T-cell (primary cell): ENCODE measurements around the gene UBL5. TPM values are rescaled to one million over a fixed set of nuclear protein-coding genes. Genes with fewer than 3 reads are reported as not detected.
"Not testable (repeated sequence)": the region's sequence is repeated elsewhere in the genome, so short reads cannot be mapped to it uniquely, and the experiment has no call there.

Source experiments
- ATAC-seq, 4 experiments: fragments of 200-7000 bp in 3 of 4; fragments of 150-1000 bp in 1 of 4; cut with Tn5 transposase; replicated peaks in 1 of 4; 1 replicate in 3 of 4; 2 replicates in 1 of 4; pipeline ENCODE4 v1.10.0; 2021; ENCODE audit warnings: moderate library complexity in 3 of 4, mild to moderate bottlenecking in 2 of 4, moderate number of reproducible peaks in 1 of 4
- CTCF ChIA-PET, 2 donors: fragments of 300-600 bp; sonication (Branson Sonifier 250); formaldehyde crosslinking; loops; one replicate each; lab custom pipeline; 2022; ENCODE audit warnings: antibody characterized with exemption in 2 of 2; lab: Charles Lee
- POLR2A ChIA-PET, 2 donors: fragments of 300-600 bp; sonication (Branson Sonifier 250); formaldehyde crosslinking; loops; one replicate each; lab custom pipeline; 2022; ENCODE audit warnings: antibody characterized with exemption in 2 of 2; lab: Charles Lee
- DNase-seq, 35 experiments: peaks; one replicate each; pipeline versions ENCODE4 v3.0.0 to v3.0.0-alpha.2; 2013 to 2023
- H3K27ac ChIP-seq: one replicate; pipeline ENCODE4 v1.5.1; 2013; ENCODE audit warnings: low read length
- H3K27me3 ChIP-seq, 2 experiments: replicated peaks in 1 of 2; 1 replicate in 1 of 2; 2 replicates in 1 of 2; pipeline versions ENCODE4 v1.6.1 to v1.7.0; 2013; ENCODE audit warnings: low read length in 1 of 2, mixed read lengths in 1 of 2; ENCODE audit not compliant: control insufficient read depth in 2 of 2, insufficient read depth in 2 of 2; ENCODE audit errors: extremely low read depth in 1 of 2
- H3K36me3 ChIP-seq, 2 donors: 1 replicate in 1 of 2; 2 replicates in 1 of 2; pipeline versions ENCODE4 v1.6.1 to v1.7.0; 2013; ENCODE audit warnings: low read length in 1 of 2; ENCODE audit not compliant: control insufficient read depth in 2 of 2, insufficient read depth in 1 of 2; ENCODE audit errors: extremely low read depth in 1 of 2
- H3K4me1 ChIP-seq, 2 experiments: 1 replicate in 1 of 2; 2 replicates in 1 of 2; pipeline versions ENCODE4 v1.6.1 to v1.7.0; 2013; ENCODE audit warnings: low read length in 2 of 2, mixed read lengths in 1 of 2; ENCODE audit not compliant: insufficient read depth in 2 of 2, control insufficient read depth in 1 of 2; ENCODE audit errors: extremely low read depth in 1 of 2
- H3K4me3 ChIP-seq, 2 donors: 1 replicate in 1 of 2; 2 replicates in 1 of 2; pipeline versions ENCODE4 v1.5.1 to v1.7.0; 2013; ENCODE audit warnings: mild to moderate bottlenecking in 2 of 2, low read length in 1 of 2, moderate library complexity in 1 of 2; ENCODE audit not compliant: control insufficient read depth in 1 of 2; ENCODE audit errors: extremely low read depth in 1 of 2
- H3K9me3 ChIP-seq: 2 replicates; pipeline ENCODE4 v1.7.0; 2013
- H3K27ac Mint-ChIP-seq, 2 donors: one replicate each; pipeline ENCODE4 v1.8.0; 2020 to 2021; ENCODE audit warnings: mild to moderate bottlenecking in 2 of 2, mixed read lengths in 2 of 2
- H3K27me3 Mint-ChIP-seq, 2 donors: one replicate each; pipeline ENCODE4 v1.8.0; 2021 to 2022; ENCODE audit warnings: mixed read lengths in 2 of 2
- H3K36me3 Mint-ChIP-seq: one replicate; pipeline ENCODE4 v1.8.0; 2021; ENCODE audit warnings: mixed read lengths
- H3K4me1 Mint-ChIP-seq, 3 donors: one replicate each; pipeline ENCODE4 v1.8.0; 2020 to 2022; ENCODE audit warnings: mixed read lengths in 3 of 3, mild to moderate bottlenecking in 1 of 3
- H3K4me3 Mint-ChIP-seq, 3 donors: one replicate each; pipeline ENCODE4 v1.8.0; 2020 to 2022; ENCODE audit warnings: mild to moderate bottlenecking in 3 of 3, mixed read lengths in 3 of 3, moderate library complexity in 3 of 3
- H3K9me3 Mint-ChIP-seq, 3 donors: one replicate each; pipeline ENCODE4 v1.8.0; 2020 to 2022; ENCODE audit warnings: mixed read lengths in 3 of 3
- WGBS: methylation state at CpG from one replicate; pipeline ENCODE4 v1.1.5; 2013; ENCODE audit warnings: missing lambda C conversion rate; ENCODE audit not compliant: insufficient coverage; 5-methylcytosine and 5-hydroxymethylcytosine counted together
- total RNA-seq, 35 experiments: library from RNA in 6 of 35; stranded (reverse) in 6 of 35; fragments of 120-200 nt in 1 of 35; gene quantifications; one replicate each; pipeline versions ENCODE4 v1.2.1 to v1.2.4 and lab custom pipeline; 2013 to 2026

Gene UBL5
- total RNA-seq, 5 donors from 2014 or later (not counting 1 experiment from before 2014, with no cell fraction given) = 205 to 228 (median 215) TPM

DNA sequence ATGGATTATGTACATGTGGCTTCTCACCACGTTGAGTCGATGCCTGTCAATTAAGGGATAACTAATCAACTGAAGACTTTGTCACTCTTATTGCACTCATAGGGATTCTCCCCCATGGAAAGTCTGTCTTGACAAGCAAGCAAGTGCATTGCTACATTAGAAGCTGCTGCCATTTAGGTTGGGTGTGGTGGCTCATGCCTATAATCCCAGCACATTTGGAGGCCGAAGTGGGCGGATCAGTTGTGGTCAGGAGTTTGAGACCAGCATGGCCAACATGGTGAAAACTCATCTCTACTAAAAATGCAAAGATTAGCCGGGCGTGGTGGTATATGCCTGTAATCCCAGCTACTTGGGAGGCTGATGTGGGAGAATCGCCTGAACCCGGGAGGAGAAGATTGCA, 40.9 kb upstream of the UBL5 start:
- no peak for ATAC-seq
- Mint-ChIP-seq H3K36me3 (no peaks in the 10 kb centered on the region), H3K27me3 (no peaks in the 10 kb centered on the region), H3K4me1 (peaks cover 30 to 38% (median 36%) of the 10 kb centered on the region in 3 donors), H3K27ac (peak overlapping the region in 1 of 2 donors; percentile 72), H3K4me3 (peak overlapping the region; percentile 62 to 88 (median 64)), H3K9me3 (no peaks in the 10 kb centered on the region)
- POLR2A ChIA-PET = interaction anchor here in 1 of 2 donors (0.5 to 0.7 kb wide), 2 partner anchors 32 to 208 kb away, joined by 4 to 8 read pairs; partner anchors contain the start of gene FBXL12
- Histone ChIP-seq H3K4me3 (no peak overlapping the region), H3K36me3 (no peaks in the 10 kb centered on the region), H3K4me1 (peaks cover 9 to 26% of the 10 kb centered on the region in 2 experiments), H3K27me3 (no peaks in the 10 kb centered on the region), H3K27ac (no peak overlapping the region), H3K9me3 (no peaks in the 10 kb centered on the region)
- 100% methylated on average over 4 of the region's 8 CpGs for WGBS
- no peak for DNase-seq
- CTCF ChIA-PET = no interaction called here

DNA sequence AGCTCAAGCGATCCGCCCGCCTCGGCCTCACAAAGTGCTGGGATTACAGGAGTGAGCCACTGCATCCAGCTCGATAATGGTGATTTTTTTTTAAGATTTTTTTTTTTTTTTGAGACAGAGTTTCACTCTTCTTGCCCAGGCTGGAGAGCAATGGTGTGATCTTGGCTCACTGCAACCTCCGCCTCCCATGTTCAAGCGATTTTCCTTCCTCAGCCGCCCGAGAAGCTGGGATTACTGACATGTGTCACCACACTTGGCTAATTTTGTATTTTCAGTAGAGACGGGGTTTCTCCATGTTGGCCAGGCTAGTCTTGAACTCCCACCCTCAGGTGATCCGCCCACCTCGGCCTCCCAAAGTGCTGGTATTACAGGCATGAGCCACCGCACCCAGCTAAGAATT, 39.1 kb upstream of the UBL5 start:
- CTCF ChIA-PET = interaction anchor here in 1 of 2 donors (0.6 kb wide), 1 partner anchor 968 kb away, joined by 4 read pairs; no protein-coding TSS in a partner anchor
- H3K9me3 Mint-ChIP-seq, ATAC-seq, DNase-seq, POLR2A ChIA-PET, H3K27ac Mint-ChIP-seq, H3K36me3 Mint-ChIP-seq, H3K9me3 ChIP-seq, H3K27ac ChIP-seq, H3K4me3 ChIP-seq, H3K27me3 ChIP-seq, H3K36me3 ChIP-seq, H3K27me3 Mint-ChIP-seq, H3K4me3 Mint-ChIP-seq: not testable (repeated sequence)
- H3K4me1 Mint-ChIP-seq = peaks cover 32 to 42% (median 38%) of the 10 kb centered on the region in 3 donors
- WGBS = 100% methylated on average over 4 of the region's 13 CpGs
- H3K4me1 ChIP-seq = peaks cover 9 to 35% of the 10 kb centered on the region in 2 experiments

DNA sequence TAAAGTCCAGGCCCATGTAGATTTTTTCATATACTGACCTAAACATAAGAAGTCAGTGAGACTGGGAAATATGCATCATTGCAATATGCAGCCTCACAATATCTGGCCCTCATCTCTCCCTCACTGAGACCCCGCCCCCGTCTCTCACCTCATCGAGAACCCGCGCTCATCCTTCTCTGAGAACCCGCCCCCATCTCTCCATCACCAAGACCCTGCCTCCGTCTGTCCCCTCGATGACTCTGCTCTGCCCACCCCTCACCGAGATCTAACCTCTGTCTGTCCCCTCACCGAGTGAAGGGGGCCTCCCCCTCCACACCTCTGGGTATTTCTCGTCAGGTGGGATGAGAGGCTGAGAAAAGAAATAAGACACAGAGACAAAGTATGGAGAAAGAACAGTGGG, 38.7 kb upstream of the UBL5 start:
- Mint-ChIP-seq H3K36me3 (no peaks in the 10 kb centered on the region), H3K9me3 (no peaks in the 10 kb centered on the region), H3K4me1 (peaks cover 29 to 40% (median 36%) of the 10 kb centered on the region in 3 donors), H3K27ac (no peak overlapping the region), H3K4me3 (no peak overlapping the region), H3K27me3 (no peaks in the 10 kb centered on the region)
- DNase-seq (no peak), ATAC-seq (no peak)
- H3K27me3 ChIP-seq = no peaks in the 10 kb centered on the region
- H3K36me3 ChIP-seq = no peaks in the 10 kb centered on the region
- H3K27ac ChIP-seq = no peak overlapping the region
- H3K4me1 ChIP-seq = peaks cover 9 to 35% of the 10 kb centered on the region in 2 experiments
- CTCF ChIA-PET = interaction anchor here in 1 of 2 donors (0.6 kb wide), 1 partner anchor 968 kb away, joined by 4 read pairs; no protein-coding TSS in a partner anchor
- 100% methylated on average over 3 of the region's 11 CpGs for WGBS
- H3K4me3 ChIP-seq = no peak overlapping the region
- H3K9me3 ChIP-seq = no peaks in the 10 kb centered on the region
- POLR2A ChIA-PET = no interaction called here

DNA sequence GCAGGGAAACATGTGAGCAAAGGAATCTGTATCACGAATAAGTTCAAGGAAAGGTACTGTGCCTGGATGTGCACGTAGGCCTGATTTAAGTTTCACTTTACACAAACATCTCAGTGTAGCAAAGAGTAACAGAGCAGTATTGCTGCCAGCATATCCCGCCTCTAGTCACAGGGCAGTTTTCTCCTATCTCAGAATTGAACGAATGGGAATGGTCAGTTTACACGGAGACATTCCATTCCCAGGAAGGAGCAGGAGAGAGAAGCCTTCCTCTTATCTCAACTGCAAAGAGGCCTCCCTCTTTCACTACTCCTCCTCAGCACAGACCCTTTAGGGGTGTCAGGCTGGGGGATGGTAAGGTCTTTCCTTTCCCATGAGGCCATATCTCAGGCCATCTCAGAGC, 38.1 kb upstream of the UBL5 start:
- ATAC-seq, H3K4me3 ChIP-seq, H3K27me3 Mint-ChIP-seq, DNase-seq, H3K36me3 Mint-ChIP-seq, POLR2A ChIA-PET, H3K4me3 Mint-ChIP-seq, H3K9me3 Mint-ChIP-seq, H3K9me3 ChIP-seq, H3K27me3 ChIP-seq, H3K36me3 ChIP-seq, H3K27ac ChIP-seq: not testable (repeated sequence)
- CTCF ChIA-PET = interaction anchor here in 1 of 2 donors (0.6 kb wide), 1 partner anchor 206 kb away, joined by 5 read pairs; no protein-coding TSS in a partner anchor
- peaks cover 5 to 33% of the 10 kb centered on the region in 2 experiments for H3K4me1 ChIP-seq
- Mint-ChIP-seq H3K27ac (peak overlapping the region; percentile 39 to 61), H3K4me1 (peaks cover 25 to 35% (median 33%) of the 10 kb centered on the region in 3 donors)
- no CpG with 5 or more reads among the region's 5 CpGs for WGBS

DNA sequence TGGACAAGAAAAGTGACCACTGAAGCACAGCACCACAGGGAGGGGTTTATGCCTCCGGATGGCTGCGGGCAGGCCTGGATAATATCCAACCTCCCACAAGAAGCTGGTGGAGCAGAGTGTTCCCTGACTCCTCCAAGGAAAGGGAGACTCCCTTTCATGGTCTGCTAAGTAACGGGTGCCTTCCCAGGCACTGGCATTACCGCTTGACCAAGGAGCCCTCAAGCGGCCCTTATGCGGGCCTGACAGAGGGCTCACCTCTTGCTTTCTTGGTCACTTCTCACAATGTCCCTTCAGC, 36.7 kb upstream of the UBL5 start:
- H3K4me3 Mint-ChIP-seq = peak overlapping the region; percentile 28 to 90 (median 76)
- Histone ChIP-seq H3K4me3 (peak overlapping the region in 1 of 2 donors; percentile 53), H3K4me1 (peaks cover 3 to 29% of the 10 kb centered on the region in 2 experiments), H3K27ac (peak overlapping the region; percentile 82)
- H3K36me3 Mint-ChIP-seq, ATAC-seq, H3K27me3 ChIP-seq, H3K27me3 Mint-ChIP-seq, H3K27ac Mint-ChIP-seq, H3K36me3 ChIP-seq, DNase-seq, POLR2A ChIA-PET, H3K9me3 Mint-ChIP-seq, CTCF ChIA-PET, H3K9me3 ChIP-seq: not testable (repeated sequence)
- WGBS = 100% methylated on average over 3 of the region's 6 CpGs
- H3K4me1 Mint-ChIP-seq = peaks cover 23 to 27% (median 27%) of the 10 kb centered on the region in 3 donors

- peaks cover 3 to 25% of the 10 kb centered on the region in 2 experiments for H3K4me1 ChIP-seq
- H3K36me3 Mint-ChIP-seq = no peaks in the 10 kb centered on the region
- peak; percentile 78 to 97 (median 91) for DNase-seq
- peak overlapping the region; percentile 93 for H3K27ac ChIP-seq
- no peaks in the 10 kb centered on the region for H3K9me3 ChIP-seq
- no peaks in the 10 kb centered on the region for H3K36me3 ChIP-seq
- peak overlapping the region; percentile 40 to 87 for H3K4me3 ChIP-seq
- H3K9me3 Mint-ChIP-seq = no peaks in the 10 kb centered on the region
- peak overlapping the region; percentile 82 to 89 for H3K27ac Mint-ChIP-seq
- peaks cover 23 to 33% (median 29%) of the 10 kb centered on the region in 3 donors for H3K4me1 Mint-ChIP-seq
- no peaks in the 10 kb centered on the region for H3K27me3 ChIP-seq
- ATAC-seq = peak; percentile 43 to 62 (median 56)
- 0% methylated on average over 17 of the region's 50 CpGs for WGBS
- H3K4me3 Mint-ChIP-seq = peak overlapping the region; percentile 76 to 90 (median 84)
- H3K27me3 Mint-ChIP-seq = no peaks in the 10 kb centered on the region
- ChIA-PET CTCF (no interaction called here), POLR2A (no interaction called here)
Observed at GRCh38 chr19:9791552-9792205, 36.0 kb upstream of the UBL5 start.
